Measurements from ENCODE around the gene AADAC.

DNA sequence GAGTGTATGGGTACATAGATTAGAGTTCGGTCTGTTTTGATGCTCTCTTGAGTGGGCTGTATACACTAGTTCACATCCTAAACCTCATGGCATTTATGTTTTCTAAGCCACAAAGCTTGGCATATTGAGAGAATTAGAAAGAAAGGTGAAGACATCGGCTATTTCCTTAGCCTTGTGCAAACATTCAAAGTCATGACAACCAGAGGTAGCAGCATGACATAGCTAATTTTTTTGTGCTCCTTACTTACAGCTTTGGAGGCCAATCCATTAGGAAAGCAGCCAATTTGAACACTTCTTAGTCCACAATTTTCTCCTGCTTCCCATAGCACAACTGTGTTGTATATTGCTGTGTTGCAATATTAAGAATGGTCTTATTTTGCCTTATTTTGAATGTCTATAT, 21.5 kb upstream of the AADAC start:
- TF ChIP-seq, protein P1, sequence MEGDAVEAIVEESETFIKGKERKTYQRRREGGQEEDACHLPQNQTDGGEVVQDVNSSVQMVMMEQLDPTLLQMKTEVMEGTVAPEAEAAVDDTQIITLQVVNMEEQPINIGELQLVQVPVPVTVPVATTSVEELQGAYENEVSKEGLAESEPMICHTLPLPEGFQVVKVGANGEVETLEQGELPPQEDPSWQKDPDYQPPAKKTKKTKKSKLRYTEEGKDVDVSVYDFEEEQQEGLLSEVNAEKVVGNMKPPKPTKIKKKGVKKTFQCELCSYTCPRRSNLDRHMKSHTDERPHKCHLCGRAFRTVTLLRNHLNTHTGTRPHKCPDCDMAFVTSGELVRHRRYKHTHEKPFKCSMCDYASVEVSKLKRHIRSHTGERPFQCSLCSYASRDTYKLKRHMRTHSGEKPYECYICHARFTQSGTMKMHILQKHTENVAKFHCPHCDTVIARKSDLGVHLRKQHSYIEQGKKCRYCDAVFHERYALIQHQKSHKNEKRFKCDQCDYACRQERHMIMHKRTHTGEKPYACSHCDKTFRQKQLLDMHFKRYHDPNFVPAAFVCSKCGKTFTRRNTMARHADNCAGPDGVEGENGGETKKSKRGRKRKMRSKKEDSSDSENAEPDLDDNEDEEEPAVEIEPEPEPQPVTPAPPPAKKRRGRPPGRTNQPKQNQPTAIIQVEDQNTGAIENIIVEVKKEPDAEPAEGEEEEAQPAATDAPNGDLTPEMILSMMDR (conservative IDR thresholded peaks at IDR 0.05 in 1 of 2, IDR thresholded peaks at IDR 0.05 in 1 of 2; ENCODE audit: low read depth in 1 of 2, low read length in 2 of 2), result no peak
- TF ChIP-seq EZH2 (IDR thresholded peaks at IDR 0.05; ENCODE audit: low read length, missing control alignments), result no peak
